HepG2 (cell line): Measurements from ENCODE around the gene KIAA1614. TPM values are rescaled to one million over a fixed set of nuclear protein-coding genes. Genes with fewer than 3 reads are reported as not detected.

Experiments used
- ATAC-seq: fragments of 200-7000 bp; cut with Tn5 transposase; 3 replicates; pipeline ENCODE4 v1.9.1; 2020; ENCODE audit warnings: mild to moderate bottlenecking, moderate library complexity
- BruUV-seq: library from RNA; stranded (reverse); fragments of 400-500 nt; replicated peaks from 2 replicates; lab custom pipeline; 2021; lab: Mats Ljungman, UMichigan
- CTCF ChIA-PET: fragments of 300-600 bp; formaldehyde crosslinking; extraction: SDS; loops from one replicate; lab custom pipeline; 2021; ENCODE audit warnings: low total read pairs, inconsistent platforms, low intra/inter-chr PET ratio; lab: Yijun Ruan, JAX
- POLR2A ChIA-PET: fragments of 350-600 bp; sonication (Branson Sonifier 250); formaldehyde crosslinking; loops from one replicate; lab custom pipeline; 2020; ENCODE audit warnings: antibody characterized with exemption, inconsistent platforms; lab: Yijun Ruan, JAX
- DNase-seq: peaks from one replicate; pipeline ENCODE4 v3.0.0-alpha.2; 2015; ENCODE audit warnings: low spot score
- FAIRE-seq: peaks from 3 replicates; lab custom pipeline; 2011; peaks lifted over from hg19 to GRCh38; lab: Jason Lieb, UNC
- H2AFZ ChIP-seq: one replicate; pipeline ENCODE4 v1.6.1; 2011; ENCODE audit warnings: low read length, inconsistent platforms
- H3K27ac ChIP-seq: fragments of 300-600 bp; 3 replicates; pipeline ENCODE4 v1.8.0; 2011; ENCODE audit warnings: mixed run types, mild to moderate bottlenecking, mixed read lengths, low read length, inconsistent platforms; ENCODE audit not compliant: insufficient read depth; ENCODE audit errors: extremely low read length
- H3K27me3 ChIP-seq, 2 experiments: fragments of 200-600 bp in 1 of 2; 2 replicates in 1 of 2; 3 replicates in 1 of 2; pipeline versions ENCODE4 v1.6.0 to v1.8.0; 2011; ENCODE audit warnings: low read length in 2 of 2, mild to moderate bottlenecking in 2 of 2, moderate library complexity in 2 of 2, inconsistent platforms in 1 of 2; ENCODE audit not compliant: insufficient read depth in 2 of 2, control insufficient read depth in 1 of 2
- H3K36me3 ChIP-seq, 2 experiments: fragments of 200-600 bp in 1 of 2; replicated peaks in 1 of 2; 2 replicates in 1 of 2; 3 replicates in 1 of 2; pipeline versions ENCODE4 v1.5.1 to v1.8.0; 2011; ENCODE audit warnings: low read length in 2 of 2, inconsistent platforms in 1 of 2; ENCODE audit not compliant: insufficient read depth in 2 of 2, control insufficient read depth in 1 of 2
- H3K4me1 ChIP-seq: 2 replicates; pipeline ENCODE4 v1.5.1; 2012; ENCODE audit warnings: low read length, inconsistent platforms; ENCODE audit not compliant: insufficient read depth
- H3K4me2 ChIP-seq: 2 replicates; pipeline ENCODE4 v1.6.0; 2011; ENCODE audit warnings: low read depth, low read length, inconsistent platforms
- H3K4me3 ChIP-seq, 3 experiments: fragments of 200-600 bp in 1 of 3; sonication (generic), shearing (Covaris generic) in 1 of 3; replicated peaks in 1 of 3; 2 replicates each; pipeline ENCODE4 v1.5.1; 2011 to 2016; ENCODE audit warnings: low read length in 3 of 3, inconsistent platforms in 2 of 3, low read depth in 2 of 3, mild to moderate bottlenecking in 2 of 3, control low read depth in 1 of 3, mixed read lengths in 1 of 3; ENCODE audit not compliant: insufficient read depth in 1 of 3
- H3K79me2 ChIP-seq: one replicate; pipeline ENCODE4 v1.6.1; 2011; ENCODE audit warnings: low read length, inconsistent platforms; ENCODE audit not compliant: insufficient read depth
- H3K9ac ChIP-seq: 2 replicates; pipeline ENCODE4 v1.6.0; 2011; ENCODE audit warnings: mild to moderate bottlenecking, low read depth, low read length, inconsistent platforms; ENCODE audit not compliant: insufficient read depth
- H3K9me3 ChIP-seq: 2 replicates; pipeline ENCODE4 v1.5.1; 2012; ENCODE audit warnings: mild to moderate bottlenecking, low read length
- H4K20me1 ChIP-seq: 2 replicates; pipeline ENCODE4 v1.6.0; 2011; ENCODE audit warnings: inconsistent platforms, mild to moderate bottlenecking, low read length, moderate library complexity; ENCODE audit not compliant: insufficient read depth
- KDM5B ChIP-seq: sonication (generic); formaldehyde crosslinking; IDR thresholded peaks from 2 replicates; pipeline ENCODE4 v1.4.0; 2020; ENCODE audit warnings: missing genetic modification reagents, mild to moderate bottlenecking, borderline replicate concordance
- MED1 ChIP-seq: sonication (generic); formaldehyde crosslinking; IDR thresholded peaks from 2 replicates; pipeline ENCODE4 v1.4.0; 2020; ENCODE audit warnings: missing genetic modification reagents
- MTF1 ChIP-seq: sonication (generic); formaldehyde crosslinking; IDR thresholded peaks from 2 replicates; pipeline ENCODE4 v1.5.0; 2020; ENCODE audit warnings: missing genetic modification reagents
- REL ChIP-seq: sonication (generic); formaldehyde crosslinking; conservative IDR thresholded peaks from 2 replicates; pipeline ENCODE4 v1.8.0; 2022; ENCODE audit warnings: mild to moderate bottlenecking, missing genetic modification reagents, moderate library complexity
- RORA ChIP-seq: sonication (generic); formaldehyde crosslinking; IDR thresholded peaks from 2 replicates; pipeline ENCODE4 v1.5.0; 2020; ENCODE audit warnings: mild to moderate bottlenecking, missing genetic modification reagents, moderate library complexity
- THAP7 ChIP-seq: sonication (generic); formaldehyde crosslinking; IDR thresholded peaks from 2 replicates; pipeline ENCODE4 v1.8.1; 2023; ENCODE audit warnings: mild to moderate bottlenecking, missing genetic modification reagents
- ZFP1 ChIP-seq: IDR thresholded peaks from 2 replicates; pipeline ENCODE4 v1.6.1; 2016
- ZNF121 ChIP-seq: sonication (generic); formaldehyde crosslinking; IDR thresholded peaks from 2 replicates; pipeline ENCODE4 v1.5.0; 2020; ENCODE audit warnings: mild to moderate bottlenecking, missing genetic modification reagents
- ZNF431 ChIP-seq: sonication (generic); formaldehyde crosslinking; IDR thresholded peaks from 2 replicates; pipeline ENCODE4 v1.9.0; 2022; ENCODE audit warnings: missing genetic modification reagents, low read depth, mild to moderate bottlenecking, borderline replicate concordance
- ZNF460 ChIP-seq: sonication (generic); formaldehyde crosslinking; IDR thresholded peaks from 2 replicates; pipeline ENCODE4 v1.5.1; 2020; ENCODE audit warnings: missing genetic modification reagents, mild to moderate bottlenecking, borderline replicate concordance
- ZNF552 ChIP-seq: sonication (generic); formaldehyde crosslinking; IDR thresholded peaks from 2 replicates; pipeline ENCODE4 v1.9.0; 2022; ENCODE audit warnings: missing genetic modification reagents, mild to moderate bottlenecking, borderline replicate concordance
- ZNF556 ChIP-seq: sonication (generic); formaldehyde crosslinking; IDR thresholded peaks from 2 replicates; pipeline ENCODE4 v1.4.0; 2020; ENCODE audit warnings: mild to moderate bottlenecking, missing genetic modification reagents, borderline replicate concordance
- ZNF782 ChIP-seq: sonication (generic); formaldehyde crosslinking; IDR thresholded peaks from 2 replicates; pipeline ENCODE4 v1.4.0; 2020; ENCODE audit warnings: missing genetic modification reagents, mild to moderate bottlenecking, borderline replicate concordance
- ZZZ3 ChIP-seq: sonication (generic); formaldehyde crosslinking; IDR thresholded peaks from 2 replicates; pipeline ENCODE4 v1.4.0; 2020; ENCODE audit warnings: missing genetic modification reagents, mild to moderate bottlenecking, borderline replicate concordance
- WGBS: methylation state at CpG from one replicate; pipeline ENCODE4 v1.1.6; 2017; ENCODE audit warnings: low lambda C conversion rate; 5-methylcytosine and 5-hydroxymethylcytosine counted together
- in situ Hi-C: cut with HindIII; loops from 2 replicates; pipeline ENCODE4 v1.10.0; 2017; ENCODE audit warnings: low pct_unique_long_range_greater_than_20kb; ENCODE audit not compliant: extremely low pct_ligation_motif_present
- intact Hi-C: fragments of 100-400 bp; cut with micrococcal nuclease; formaldehyde crosslinking; loops from one replicate; pipeline ENCODE4 v1.10.0; 2022; ENCODE audit not compliant: unreplicated experiment
- polyA plus RNA-seq, 8 experiments: library from polyadenylated mRNA; depleted of rRNA in 3 of 8; stranded (reverse) in 7 of 8; unstranded in 1 of 8; fragments of >200 nt; fragmentation: Illumina TruSeq in 4 of 8; extraction: Trizol in 4 of 8; gene quantifications; 2 replicates each; pipeline versions ENCODE4 v1.2.1 to v1.2.3, GENCODE V29; 2011 to 2016; ENCODE audit warnings: low read depth in 4 of 8, missing spikeins in 1 of 8, mixed read lengths in 1 of 8; ENCODE audit not compliant: insufficient read depth in 1 of 8
- total RNA-seq, 5 experiments: library from RNA; depleted of rRNA; stranded (reverse); fragments of >200 nt; fragmentation: Illumina TruSeq; extraction: Trizol; gene quantifications; 2 replicates each; pipeline ENCODE4 v1.2.3, GENCODE V29; 2016; ENCODE audit warnings: low read depth in 1 of 5

Gene KIAA1614
- total and polyA plus RNA-seq, 2 of the 13 experiments (the other 11 are each of a cell fraction or from before 2014, with no cell fraction given): 0.15 to 0.77 TPM

DNA sequence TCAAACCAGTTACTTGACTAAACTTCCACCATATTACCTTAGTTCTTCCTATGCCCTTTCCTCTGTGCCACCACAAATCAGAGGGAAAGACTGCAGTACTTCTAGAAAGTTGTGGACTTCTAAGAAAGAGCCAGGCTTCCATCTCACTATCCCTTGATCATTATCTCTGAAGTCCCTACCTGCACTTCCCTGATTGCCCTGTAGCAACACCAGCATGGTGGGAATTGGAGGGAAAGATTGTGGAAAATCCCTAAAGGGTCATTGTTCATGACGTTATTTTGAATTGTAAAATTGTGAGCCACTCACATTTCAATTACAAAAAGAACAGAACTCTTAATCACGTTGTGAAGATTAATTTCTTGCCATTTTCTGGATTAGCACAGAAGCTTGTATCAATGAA, 23.4 kb upstream of the KIAA1614 start:
- Histone ChIP-seq H3K4me1 (peaks cover 6% of the 10 kb centered on the region), H3K9ac (no peak overlapping the region), H3K9me3 (no peaks in the 10 kb centered on the region), H3K36me3 (no peaks in the 10 kb centered on the region; a peak in 1 of 5 replicates), H3K27ac (no peak overlapping the region), H4K20me1 (no peaks in the 10 kb centered on the region), H3K27me3 (no peaks in the 10 kb centered on the region), H3K4me3 (no peak overlapping the region), H2AFZ (no peak overlapping the region), H3K79me2 (no peaks in the 10 kb centered on the region), H3K4me2 (no peak overlapping the region)
- BruUV-seq: no TSS peak
- TF ChIP-seq KDM5B (CRISPR knock-in tag) (no peak), ZFP1 (CRISPR knock-in tag) (no peak), THAP7 (CRISPR knock-in tag) (no peak), REL (CRISPR knock-in tag) (no peak), ZNF121 (no peak), ZNF431 (no peak), ZNF552 (CRISPR knock-in tag) (no peak), MTF1 (CRISPR knock-in tag) (no peak), ZZZ3 (no peak), RORA (no peak), ZNF556 (CRISPR knock-in tag) (no peak), ZNF782 (no peak), ZNF460 (CRISPR knock-in tag) (no peak), MED1 (no peak)
- WGBS: 73% methylated on average over 2 of the region's 2 CpGs
- FAIRE-seq (no peak), ATAC-seq (no peak), DNase-seq (no peak)
- intact Hi-C loops (loop anchor here (10.0 kb wide), 1 partner anchor 145 kb away; the partner anchor contains the start of gene MR1), in situ Hi-C loops (loop anchor here (10.0 kb wide), 1 partner anchor 255 kb away; no protein-coding TSS in a partner anchor)
- POLR2A ChIA-PET: no interaction called here
- CTCF ChIA-PET: no interaction called here
